ENCODE results near the gene RGPD4.
"Not testable (repeated sequence)": the region's sequence is repeated elsewhere in the genome, so short reads cannot be mapped to it uniquely, and the experiment has no call there.

Gene RGPD4

GRCh38 chr2:107811411-107811810 is 15.3 kb upstream of the RGPD4 start:
- H3K27ac ChIP-seq (ENCODE audit: low read depth, low read length), result no peak overlapping the region
- no peak overlapping the region for H3K9ac ChIP-seq (ENCODE audit: low read depth, low read length)
- no peaks in the 10 kb centered on the region for H3K9me3 ChIP-seq (ENCODE audit: control insufficient read depth, insufficient read depth, low read length)
- H3K27me3 ChIP-seq (ENCODE audit: control insufficient read depth, insufficient read depth, low read length), result no peaks in the 10 kb centered on the region
- H3K4me3 ChIP-seq (ENCODE audit: low read depth, low read length), result no peak overlapping the region
- peaks cover 9% of the 10 kb centered on the region for H3K4me1 ChIP-seq (ENCODE audit: control insufficient read depth, insufficient read depth, low read length)
- H3K36me3 ChIP-seq (ENCODE audit: control insufficient read depth, insufficient read depth, low read length), result no peaks in the 10 kb centered on the region

- no peaks in the 10 kb centered on the region for H3K36me3 ChIP-seq (ENCODE audit: control insufficient read depth, insufficient read depth, low read length)
- no peak overlapping the region for H3K9ac ChIP-seq (ENCODE audit: low read depth, low read length)
- H3K27ac ChIP-seq (ENCODE audit: low read depth, low read length), result no peak overlapping the region
- no peak overlapping the region for H3K4me3 ChIP-seq (ENCODE audit: low read depth, low read length)
- H3K4me1 ChIP-seq (ENCODE audit: control insufficient read depth, insufficient read depth, low read length), result peaks cover 9% of the 10 kb centered on the region
- no peaks in the 10 kb centered on the region for H3K27me3 ChIP-seq (ENCODE audit: control insufficient read depth, insufficient read depth, low read length)
- no peaks in the 10 kb centered on the region for H3K9me3 ChIP-seq (ENCODE audit: control insufficient read depth, insufficient read depth, low read length)
These were observed 14.7 kb upstream of the RGPD4 start for GRCh38 chr2:107812006-107812405.

GRCh38 chr2:107817378-107817777 is 9.3 kb upstream of the RGPD4 start:
- H3K4me3 ChIP-seq (ENCODE audit: low read depth, low read length), result no peak overlapping the region
- no peaks in the 10 kb centered on the region for H3K4me1 ChIP-seq (ENCODE audit: control insufficient read depth, insufficient read depth, low read length)
- H3K27me3 ChIP-seq (ENCODE audit: control insufficient read depth, insufficient read depth, low read length), result no peaks in the 10 kb centered on the region
- H3K27ac ChIP-seq (ENCODE audit: low read depth, low read length), result no peak overlapping the region
- H3K9ac ChIP-seq (ENCODE audit: low read depth, low read length), result no peak overlapping the region
- H3K36me3 ChIP-seq (ENCODE audit: control insufficient read depth, insufficient read depth, low read length), result no peaks in the 10 kb centered on the region
- H3K9me3 ChIP-seq (ENCODE audit: control insufficient read depth, insufficient read depth, low read length), result no peaks in the 10 kb centered on the region

GRCh38 chr2:107822302-107822701 is 4.4 kb upstream of the RGPD4 start:
- no peaks in the 10 kb centered on the region for H3K9me3 ChIP-seq (ENCODE audit: control insufficient read depth, insufficient read depth, low read length)
- H3K27ac ChIP-seq (ENCODE audit: low read depth, low read length), result no peak overlapping the region
- H3K4me3 ChIP-seq (ENCODE audit: low read depth, low read length), result no peak overlapping the region
- no peak overlapping the region for H3K9ac ChIP-seq (ENCODE audit: low read depth, low read length)
- H3K27me3 ChIP-seq (ENCODE audit: control insufficient read depth, insufficient read depth, low read length), result no peaks in the 10 kb centered on the region
- H3K4me1 ChIP-seq (ENCODE audit: control insufficient read depth, insufficient read depth, low read length), result no peaks in the 10 kb centered on the region
- H3K36me3 ChIP-seq (ENCODE audit: control insufficient read depth, insufficient read depth, low read length), result no peaks in the 10 kb centered on the region

- Histone ChIP-seq H3K27me3 (ENCODE audit: control insufficient read depth, insufficient read depth, low read length) (no peaks in the 10 kb centered on the region), H3K4me3 (ENCODE audit: low read depth, low read length) (no peak overlapping the region), H3K9ac (ENCODE audit: low read depth, low read length) (no peak overlapping the region), H3K27ac (ENCODE audit: low read depth, low read length) (no peak overlapping the region), H3K4me1 (ENCODE audit: control insufficient read depth, insufficient read depth, low read length) (no peaks in the 10 kb centered on the region), H3K9me3 (ENCODE audit: control insufficient read depth, insufficient read depth, low read length) (no peaks in the 10 kb centered on the region), H3K36me3 (ENCODE audit: control insufficient read depth, insufficient read depth, low read length) (no peaks in the 10 kb centered on the region)
These were observed 2.1 kb upstream of the RGPD4 start for GRCh38 chr2:107824451-107825205.

- Histone ChIP-seq H3K36me3 (ENCODE audit: control insufficient read depth, insufficient read depth, low read length) (no peaks in the 10 kb centered on the region), H3K4me3 (ENCODE audit: low read depth, low read length) (no peak overlapping the region), H3K27ac (ENCODE audit: low read depth, low read length) (no peak overlapping the region), H3K9ac (ENCODE audit: low read depth, low read length) (no peak overlapping the region), H3K9me3 (ENCODE audit: control insufficient read depth, insufficient read depth, low read length) (no peaks in the 10 kb centered on the region), H3K4me1 (ENCODE audit: control insufficient read depth, insufficient read depth, low read length) (no peaks in the 10 kb centered on the region), H3K27me3 (ENCODE audit: control insufficient read depth, insufficient read depth, low read length) (no peaks in the 10 kb centered on the region)
These were observed 1.5 kb upstream of the RGPD4 start for GRCh38 chr2:107825206-107825563.

GRCh38 chr2:107829514-107829913 is 2.8 kb downstream of the RGPD4 start:
- H3K4me3 ChIP-seq (ENCODE audit: low read depth, low read length); H3K36me3 ChIP-seq (ENCODE audit: control insufficient read depth, insufficient read depth, low read length); H3K9me3 ChIP-seq (ENCODE audit: control insufficient read depth, insufficient read depth, low read length); H3K9ac ChIP-seq (ENCODE audit: low read depth, low read length); H3K27me3 ChIP-seq (ENCODE audit: control insufficient read depth, insufficient read depth, low read length); H3K27ac ChIP-seq (ENCODE audit: low read depth, low read length); H3K4me1 ChIP-seq (ENCODE audit: control insufficient read depth, insufficient read depth, low read length): not testable (repeated sequence)

- H3K9me3 ChIP-seq (ENCODE audit: control insufficient read depth, insufficient read depth, low read length); H3K36me3 ChIP-seq (ENCODE audit: control insufficient read depth, insufficient read depth, low read length); H3K27ac ChIP-seq (ENCODE audit: low read depth, low read length); H3K9ac ChIP-seq (ENCODE audit: low read depth, low read length); H3K4me1 ChIP-seq (ENCODE audit: control insufficient read depth, insufficient read depth, low read length); H3K4me3 ChIP-seq (ENCODE audit: low read depth, low read length); H3K27me3 ChIP-seq (ENCODE audit: control insufficient read depth, insufficient read depth, low read length): not testable (repeated sequence)
These were observed 6.5 kb downstream of the RGPD4 start for GRCh38 chr2:107833152-107833551.

- H3K9ac ChIP-seq (ENCODE audit: low read depth, low read length); H3K36me3 ChIP-seq (ENCODE audit: control insufficient read depth, insufficient read depth, low read length); H3K27ac ChIP-seq (ENCODE audit: low read depth, low read length); H3K9me3 ChIP-seq (ENCODE audit: control insufficient read depth, insufficient read depth, low read length); H3K4me1 ChIP-seq (ENCODE audit: control insufficient read depth, insufficient read depth, low read length); H3K4me3 ChIP-seq (ENCODE audit: low read depth, low read length); H3K27me3 ChIP-seq (ENCODE audit: control insufficient read depth, insufficient read depth, low read length): not testable (repeated sequence)
These were observed 6.9 kb downstream of the RGPD4 start for GRCh38 chr2:107833618-107834017.

- H3K9ac ChIP-seq (ENCODE audit: low read depth, low read length); H3K36me3 ChIP-seq (ENCODE audit: control insufficient read depth, insufficient read depth, low read length); H3K4me3 ChIP-seq (ENCODE audit: low read depth, low read length); H3K27ac ChIP-seq (ENCODE audit: low read depth, low read length); H3K27me3 ChIP-seq (ENCODE audit: control insufficient read depth, insufficient read depth, low read length); H3K9me3 ChIP-seq (ENCODE audit: control insufficient read depth, insufficient read depth, low read length); H3K4me1 ChIP-seq (ENCODE audit: control insufficient read depth, insufficient read depth, low read length): not testable (repeated sequence)
These were observed 89.4 kb downstream of the RGPD4 start for GRCh38 chr2:107916121-107916520.

- not testable (repeated sequence) for H3K27me3 ChIP-seq (ENCODE audit: control insufficient read depth, insufficient read depth, low read length); H3K36me3 ChIP-seq (ENCODE audit: control insufficient read depth, insufficient read depth, low read length); H3K9ac ChIP-seq (ENCODE audit: low read depth, low read length); H3K4me1 ChIP-seq (ENCODE audit: control insufficient read depth, insufficient read depth, low read length); H3K4me3 ChIP-seq (ENCODE audit: low read depth, low read length); H3K9me3 ChIP-seq (ENCODE audit: control insufficient read depth, insufficient read depth, low read length); H3K27ac ChIP-seq (ENCODE audit: low read depth, low read length)
These were observed 90.1 kb downstream of the RGPD4 start for GRCh38 chr2:107916696-107917370.

Data from HUES48 (cell line).